ENCODE results near the gene HELZ2. TPM values are rescaled to one million over a fixed set of nuclear protein-coding genes. Genes with fewer than 3 reads are reported as not detected.

HELZ2 gene
- total and polyA plus RNA-seq, 2 donors (not counting 1 experiment from before 2014, with no cell fraction given) = 3.3 to 47.6 TPM

DNA sequence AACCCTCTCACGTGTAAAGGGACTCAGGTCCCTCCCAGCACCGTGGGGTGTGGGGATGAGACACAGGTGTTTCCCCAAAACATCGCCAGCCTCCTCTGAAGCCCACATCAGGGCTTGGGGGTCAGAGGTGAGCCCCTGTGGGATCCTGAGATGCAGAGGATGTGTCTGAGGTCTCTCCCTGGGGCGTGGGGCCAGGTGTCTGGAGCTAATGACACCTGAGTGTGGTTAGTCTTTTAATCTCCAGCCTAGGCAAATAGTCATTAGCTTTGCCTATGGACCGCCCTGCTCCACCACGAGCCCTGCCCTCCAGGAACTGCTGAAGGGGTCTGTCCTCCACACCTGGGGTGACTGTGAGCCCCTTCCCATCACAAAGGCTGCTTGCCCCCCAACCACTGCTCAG, 28.2 kb downstream of the HELZ2 start:
- Histone ChIP-seq H2AFZ (ENCODE audit: low read length) (no peak overlapping the region), H3K9ac (ENCODE audit: insufficient read depth, low read length) (no peak overlapping the region), H3K4me2 (ENCODE audit: extremely low read depth, insufficient read depth, low read length) (no peak overlapping the region), H3K27ac (ENCODE audit: insufficient read depth, low read length) (no peak overlapping the region), H3K4me1 (ENCODE audit: control insufficient read depth, extremely low read depth, insufficient read depth, low read length) (no peaks in the 10 kb centered on the region), H4K20me1 (ENCODE audit: control insufficient read depth, extremely low read depth, insufficient read depth, low read length) (no peaks in the 10 kb centered on the region), H3K79me2 (ENCODE audit: control insufficient read depth, insufficient read depth, low read length) (no peaks in the 10 kb centered on the region), H3K36me3 (ENCODE audit: control insufficient read depth, insufficient read depth, low read length) (no peaks in the 10 kb centered on the region), H3K9me3 (ENCODE audit: control insufficient read depth, insufficient read depth, low read depth, low read length) (no peaks in the 10 kb centered on the region), H3K4me3 (replicated peaks in 1 of 4; ENCODE audit: control extremely low read depth in 1 of 4, insufficient read depth in 1 of 4, low read depth in 3 of 4, low read length in 4 of 4) (no peak overlapping the region), H3K27me3 (ENCODE audit: control insufficient read depth, insufficient read depth, low read length) (peaks cover 11% of the 10 kb centered on the region)
- no peak for TF ChIP-seq EZH2 (IDR thresholded peaks at IDR 0.05; ENCODE audit: low read length, missing control alignments)
- TF ChIP-seq, protein P1, sequence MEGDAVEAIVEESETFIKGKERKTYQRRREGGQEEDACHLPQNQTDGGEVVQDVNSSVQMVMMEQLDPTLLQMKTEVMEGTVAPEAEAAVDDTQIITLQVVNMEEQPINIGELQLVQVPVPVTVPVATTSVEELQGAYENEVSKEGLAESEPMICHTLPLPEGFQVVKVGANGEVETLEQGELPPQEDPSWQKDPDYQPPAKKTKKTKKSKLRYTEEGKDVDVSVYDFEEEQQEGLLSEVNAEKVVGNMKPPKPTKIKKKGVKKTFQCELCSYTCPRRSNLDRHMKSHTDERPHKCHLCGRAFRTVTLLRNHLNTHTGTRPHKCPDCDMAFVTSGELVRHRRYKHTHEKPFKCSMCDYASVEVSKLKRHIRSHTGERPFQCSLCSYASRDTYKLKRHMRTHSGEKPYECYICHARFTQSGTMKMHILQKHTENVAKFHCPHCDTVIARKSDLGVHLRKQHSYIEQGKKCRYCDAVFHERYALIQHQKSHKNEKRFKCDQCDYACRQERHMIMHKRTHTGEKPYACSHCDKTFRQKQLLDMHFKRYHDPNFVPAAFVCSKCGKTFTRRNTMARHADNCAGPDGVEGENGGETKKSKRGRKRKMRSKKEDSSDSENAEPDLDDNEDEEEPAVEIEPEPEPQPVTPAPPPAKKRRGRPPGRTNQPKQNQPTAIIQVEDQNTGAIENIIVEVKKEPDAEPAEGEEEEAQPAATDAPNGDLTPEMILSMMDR (conservative IDR thresholded peaks at IDR 0.05 in 1 of 2, IDR thresholded peaks at IDR 0.05 in 1 of 2; ENCODE audit: low read depth in 1 of 2, low read length in 2 of 2) = no peak
- DNase-seq (ENCODE audit: low read depth in 2 of 2) = no peak

DNA sequence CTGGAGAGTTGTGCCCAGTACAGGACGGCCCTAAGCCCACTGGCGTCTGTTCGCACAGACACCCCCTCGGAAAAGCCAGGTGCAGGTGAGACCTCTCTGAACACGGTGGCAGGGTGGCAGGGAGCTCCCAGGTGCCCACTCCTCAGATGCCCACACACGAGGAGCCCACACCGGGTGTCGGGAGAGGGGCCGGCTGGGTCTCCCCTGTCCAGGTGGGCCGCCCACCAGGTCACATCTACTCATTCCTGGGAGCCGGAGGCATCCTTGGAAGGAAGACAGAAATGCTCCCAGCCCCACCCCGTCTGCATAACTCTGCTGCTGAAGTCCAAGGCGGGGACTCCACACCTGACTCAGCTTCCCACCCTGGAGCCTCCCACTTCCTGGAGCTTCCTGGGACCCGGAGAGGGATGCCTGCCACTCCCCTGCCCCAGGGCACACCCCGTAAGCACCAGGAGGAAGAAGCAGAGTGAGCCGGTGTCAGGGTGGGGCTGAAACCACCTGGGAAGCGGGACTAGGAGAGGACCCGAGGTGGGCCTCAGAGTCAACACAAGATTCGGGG, 29.0 kb downstream of the HELZ2 start:
- Histone ChIP-seq H3K27ac (ENCODE audit: insufficient read depth, low read length) (no peak overlapping the region), H4K20me1 (ENCODE audit: control insufficient read depth, extremely low read depth, insufficient read depth, low read length) (no peaks in the 10 kb centered on the region), H3K9ac (ENCODE audit: insufficient read depth, low read length) (no peak overlapping the region), H3K79me2 (ENCODE audit: control insufficient read depth, insufficient read depth, low read length) (no peaks in the 10 kb centered on the region), H3K9me3 (ENCODE audit: control insufficient read depth, insufficient read depth, low read depth, low read length) (no peaks in the 10 kb centered on the region), H3K36me3 (ENCODE audit: control insufficient read depth, insufficient read depth, low read length) (no peaks in the 10 kb centered on the region), H3K27me3 (ENCODE audit: control insufficient read depth, insufficient read depth, low read length) (peaks cover 11% of the 10 kb centered on the region), H2AFZ (ENCODE audit: low read length) (no peak overlapping the region), H3K4me3 (replicated peaks in 1 of 4; ENCODE audit: control extremely low read depth in 1 of 4, insufficient read depth in 1 of 4, low read depth in 3 of 4, low read length in 4 of 4) (no peak overlapping the region), H3K4me1 (ENCODE audit: control insufficient read depth, extremely low read depth, insufficient read depth, low read length) (no peaks in the 10 kb centered on the region), H3K4me2 (ENCODE audit: extremely low read depth, insufficient read depth, low read length) (no peak overlapping the region)
- no peak for DNase-seq (ENCODE audit: low read depth in 2 of 2)
- TF ChIP-seq, protein P1 (conservative IDR thresholded peaks at IDR 0.05 in 1 of 2, IDR thresholded peaks at IDR 0.05 in 1 of 2; ENCODE audit: low read depth in 1 of 2, low read length in 2 of 2) = no peak
- TF ChIP-seq EZH2 (IDR thresholded peaks at IDR 0.05; ENCODE audit: low read length, missing control alignments) = no peak

DNA sequence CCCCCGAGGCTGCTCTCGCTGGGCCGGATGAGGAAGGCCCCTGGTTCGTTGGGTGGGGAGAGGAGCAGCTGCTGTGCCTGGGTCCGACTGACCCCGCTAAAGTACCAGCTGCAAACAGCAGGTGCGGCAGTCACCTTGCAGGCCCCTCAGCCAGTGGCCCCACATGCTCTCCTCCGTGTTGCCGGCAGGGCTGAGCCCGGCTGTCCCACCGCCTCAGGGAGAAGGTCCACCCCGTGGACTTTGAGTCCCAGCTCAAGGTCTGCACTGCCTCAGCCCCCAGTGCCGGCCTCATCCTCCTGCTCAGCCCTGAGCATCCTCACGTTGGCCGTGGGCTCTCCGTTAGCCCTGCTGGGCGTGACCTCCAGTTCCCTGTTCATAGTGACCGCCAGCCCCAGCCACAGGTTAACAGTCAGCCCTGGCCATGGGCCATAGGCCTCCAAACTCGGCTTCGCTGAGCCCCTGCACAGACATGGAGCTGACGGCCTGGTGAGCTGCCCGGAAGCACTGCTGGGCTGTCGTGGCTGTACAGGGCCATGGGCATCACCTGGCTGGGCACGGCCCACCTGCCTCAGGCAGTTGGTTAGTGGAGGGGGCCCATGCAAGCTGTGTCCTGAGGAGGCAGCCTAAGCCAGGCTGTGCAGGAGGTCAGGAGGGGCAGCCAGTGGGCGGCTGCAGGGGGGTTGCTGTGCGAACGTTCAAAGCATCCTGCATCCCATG, 29.6 kb downstream of the HELZ2 start:
- TF ChIP-seq EZH2 (IDR thresholded peaks at IDR 0.05; ENCODE audit: low read length, missing control alignments) = no peak
- TF ChIP-seq, protein P1 (conservative IDR thresholded peaks at IDR 0.05 in 1 of 2, IDR thresholded peaks at IDR 0.05 in 1 of 2; ENCODE audit: low read depth in 1 of 2, low read length in 2 of 2) = no peak
- H3K9ac ChIP-seq (ENCODE audit: insufficient read depth, low read length) = no peak overlapping the region
- no peak overlapping the region for H3K4me3 ChIP-seq (replicated peaks in 1 of 4; ENCODE audit: control extremely low read depth in 1 of 4, insufficient read depth in 1 of 4, low read depth in 3 of 4, low read length in 4 of 4)

More for the DNA sequence above, 29.6 kb downstream of the HELZ2 start:
- no peak overlapping the region for H3K4me2 ChIP-seq (ENCODE audit: extremely low read depth, insufficient read depth, low read length)
- no peaks in the 10 kb centered on the region for H3K36me3 ChIP-seq (ENCODE audit: control insufficient read depth, insufficient read depth, low read length)
- H2AFZ ChIP-seq (ENCODE audit: low read length) = no peak overlapping the region
- H3K27ac ChIP-seq (ENCODE audit: insufficient read depth, low read length) = no peak overlapping the region
- H4K20me1 ChIP-seq (ENCODE audit: control insufficient read depth, extremely low read depth, insufficient read depth, low read length) = no peaks in the 10 kb centered on the region
- no peaks in the 10 kb centered on the region for H3K79me2 ChIP-seq (ENCODE audit: control insufficient read depth, insufficient read depth, low read length)
- no peaks in the 10 kb centered on the region for H3K4me1 ChIP-seq (ENCODE audit: control insufficient read depth, extremely low read depth, insufficient read depth, low read length)
- H3K27me3 ChIP-seq (ENCODE audit: control insufficient read depth, insufficient read depth, low read length) = peaks cover 11% of the 10 kb centered on the region
- no peaks in the 10 kb centered on the region for H3K9me3 ChIP-seq (ENCODE audit: control insufficient read depth, insufficient read depth, low read depth, low read length)
- DNase-seq (ENCODE audit: low read depth in 2 of 2) = no peak

All from fibroblast of lung (primary cell).